Measurements from ENCODE around the gene RNASEH2A. TPM values are rescaled to one million over a fixed set of nuclear protein-coding genes. Genes with fewer than 3 reads are reported as not detected.

The RNASEH2A gene
- total and polyA plus RNA-seq, 2 of the 13 experiments (the other 11 are each of a cell fraction or from before 2014, with no cell fraction given), result 25.1 to 35.8 TPM

GRCh38 chr19:12777217-12778016 lies 29.0 kb upstream of the RNASEH2A start (continued):
- no peak for TF ChIP-seq NONO (IDR thresholded peaks at IDR 0.05)
- TF ChIP-seq NONO (CRISPR knock-in tag; conservative IDR thresholded peaks at IDR 0.05), result no peak
- TF ChIP-seq ZNF546 (CRISPR knock-in tag; conservative IDR thresholded peaks at IDR 0.05), result 0 out of 2 replicates have a peak, but pooled peaks have one; percentile 42
- 0 out of 2 replicates have a peak, but pooled peaks have one; percentile 22 for TF ChIP-seq REL (CRISPR knock-in tag; conservative IDR thresholded peaks at IDR 0.05)
- no peak for TF ChIP-seq ZFP41 (CRISPR knock-in tag; IDR thresholded peaks at IDR 0.05; ENCODE audit: borderline replicate concordance)
- no peak for TF ChIP-seq MLX (CRISPR knock-in tag; IDR thresholded peaks at IDR 0.05)
- no peak for TF ChIP-seq ZFP82 (CRISPR knock-in tag; IDR thresholded peaks at IDR 0.05; ENCODE audit: borderline replicate concordance)
- TF ChIP-seq NBN (conservative IDR thresholded peaks at IDR 0.05), result no peak
- TF ChIP-seq NAIF1 (CRISPR knock-in tag; IDR thresholded peaks at IDR 0.05; ENCODE audit: borderline replicate concordance), result 0 out of 2 replicates have a peak, but pooled peaks have one; percentile 54
- TF ChIP-seq, protein P1, sequence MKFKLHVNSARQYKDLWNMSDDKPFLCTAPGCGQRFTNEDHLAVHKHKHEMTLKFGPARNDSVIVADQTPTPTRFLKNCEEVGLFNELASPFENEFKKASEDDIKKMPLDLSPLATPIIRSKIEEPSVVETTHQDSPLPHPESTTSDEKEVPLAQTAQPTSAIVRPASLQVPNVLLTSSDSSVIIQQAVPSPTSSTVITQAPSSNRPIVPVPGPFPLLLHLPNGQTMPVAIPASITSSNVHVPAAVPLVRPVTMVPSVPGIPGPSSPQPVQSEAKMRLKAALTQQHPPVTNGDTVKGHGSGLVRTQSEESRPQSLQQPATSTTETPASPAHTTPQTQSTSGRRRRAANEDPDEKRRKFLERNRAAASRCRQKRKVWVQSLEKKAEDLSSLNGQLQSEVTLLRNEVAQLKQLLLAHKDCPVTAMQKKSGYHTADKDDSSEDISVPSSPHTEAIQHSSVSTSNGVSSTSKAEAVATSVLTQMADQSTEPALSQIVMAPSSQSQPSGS (CRISPR knock-in tag; IDR thresholded peaks at IDR 0.05), result 0 out of 2 replicates have a peak, but pooled peaks have one; percentile 29
- peak; percentile 89 for TF ChIP-seq RAD21 (CRISPR knock-in tag; IDR thresholded peaks at IDR 0.05)
- no peak for TF ChIP-seq HMG20B (CRISPR knock-in tag; conservative IDR thresholded peaks at IDR 0.05)
- TF ChIP-seq TEAD2 (CRISPR knock-in tag; IDR thresholded peaks at IDR 0.05), result no peak
- no peak for TF ChIP-seq ATF3 (CRISPR knock-in tag; IDR thresholded peaks at IDR 0.05)
- no peak for TF ChIP-seq SNAPC4 (CRISPR knock-in tag; IDR thresholded peaks at IDR 0.05)
- 0 out of 2 replicates have a peak, but pooled peaks have one; percentile 46 for TF ChIP-seq TOPORS (CRISPR knock-in tag; IDR thresholded peaks at IDR 0.05)
- TF ChIP-seq HOXA3 (CRISPR knock-in tag; IDR thresholded peaks at IDR 0.05), result peak; percentile 58; the same call in 1 of the 2 replicates
- TF ChIP-seq ZNF501 (CRISPR knock-in tag; IDR thresholded peaks at IDR 0.05), result peak; percentile 50; the same call in 1 of the 2 replicates
- peak; percentile 40; the same call in 1 of the 2 replicates for TF ChIP-seq SMC3 (IDR thresholded peaks at IDR 0.05; ENCODE audit: low read length)
